Measurements from ENCODE around the gene NKPD1. TPM values are rescaled to one million over a fixed set of nuclear protein-coding genes. Genes with fewer than 3 reads are reported as not detected.
A peak's percentile ranks its signal among the peaks of the same experiment; 100 is the strongest.

The NKPD1 gene
- total and polyA plus RNA-seq, 9 of the 15 experiments (the other 6 are each of a cell fraction or from before 2014, with no cell fraction given): 0.03 to 0.09 (median 0.04) TPM; not detected in 5

- TF ChIP-seq NONO (IDR thresholded peaks at IDR 0.05; ENCODE audit: low read depth in 2 of 2, low read length in 1 of 2): peak in 1 of 2 experiments; percentile 76; a peak in 3 of 4 replicates
- no peak for TF ChIP-seq ZNF311 (CRISPR knock-in tag; IDR thresholded peaks at IDR 0.05)
- TF ChIP-seq SRSF7 (optimal IDR thresholded peaks at IDR 0.05; ENCODE audit: low read depth, low read length): no peak
- TF ChIP-seq LARP7 (IDR thresholded peaks at IDR 0.05): no peak
- no peak for TF ChIP-seq SRF (CRISPR knock-in tag; IDR thresholded peaks at IDR 0.05)
- no peak for TF ChIP-seq PTTG1 (tag; IDR thresholded peaks at IDR 0.05; ENCODE audit: low read depth)
- TF ChIP-seq ID3 (CRISPR knock-in tag; IDR thresholded peaks at IDR 0.05): no peak
- peak; percentile 38; the same call in 1 of the 2 replicates for TF ChIP-seq ID3 (tag; IDR thresholded peaks at IDR 0.05)
- TF ChIP-seq PRPF4 (IDR thresholded peaks at IDR 0.05; ENCODE audit: insufficient read depth, low read depth, low read length, poor library complexity, severe bottlenecking): no peak
- no peak for TF ChIP-seq TSHZ1 (CRISPR knock-in tag; IDR thresholded peaks at IDR 0.05)
- TF ChIP-seq KLF10 (CRISPR knock-in tag; IDR thresholded peaks at IDR 0.05): no peak
- TF ChIP-seq BCLAF1 (IDR thresholded peaks at IDR 0.05; ENCODE audit: borderline replicate concordance in 1 of 2, control insufficient read depth in 1 of 2, low read depth in 2 of 2, low read length in 1 of 2): no peak
- no peak for TF ChIP-seq ZBTB43 (CRISPR knock-in tag; IDR thresholded peaks at IDR 0.05)
- TF ChIP-seq ZNF316 (IDR thresholded peaks at IDR 0.05): no peak
- peak; percentile 96 for TF ChIP-seq NFIC (IDR thresholded peaks at IDR 0.05)
- peak; percentile 44 for TF ChIP-seq TBP (optimal IDR thresholded peaks at IDR 0.05; ENCODE audit: low read depth, low read length)
Measured at GRCh38 chr19:45179072-45179891, 18.5 kb upstream of the NKPD1 start (continued).

All from K562 (cell line).